ENCODE results near the gene KRT23. TPM values are rescaled to one million over a fixed set of nuclear protein-coding genes. Genes with fewer than 3 reads are reported as not detected.

KRT23 gene
- total and polyA plus RNA-seq, 2 of the 13 experiments (the other 11 are each of a cell fraction or from before 2014, with no cell fraction given), result 24.7 to 51.1 TPM

DNA sequence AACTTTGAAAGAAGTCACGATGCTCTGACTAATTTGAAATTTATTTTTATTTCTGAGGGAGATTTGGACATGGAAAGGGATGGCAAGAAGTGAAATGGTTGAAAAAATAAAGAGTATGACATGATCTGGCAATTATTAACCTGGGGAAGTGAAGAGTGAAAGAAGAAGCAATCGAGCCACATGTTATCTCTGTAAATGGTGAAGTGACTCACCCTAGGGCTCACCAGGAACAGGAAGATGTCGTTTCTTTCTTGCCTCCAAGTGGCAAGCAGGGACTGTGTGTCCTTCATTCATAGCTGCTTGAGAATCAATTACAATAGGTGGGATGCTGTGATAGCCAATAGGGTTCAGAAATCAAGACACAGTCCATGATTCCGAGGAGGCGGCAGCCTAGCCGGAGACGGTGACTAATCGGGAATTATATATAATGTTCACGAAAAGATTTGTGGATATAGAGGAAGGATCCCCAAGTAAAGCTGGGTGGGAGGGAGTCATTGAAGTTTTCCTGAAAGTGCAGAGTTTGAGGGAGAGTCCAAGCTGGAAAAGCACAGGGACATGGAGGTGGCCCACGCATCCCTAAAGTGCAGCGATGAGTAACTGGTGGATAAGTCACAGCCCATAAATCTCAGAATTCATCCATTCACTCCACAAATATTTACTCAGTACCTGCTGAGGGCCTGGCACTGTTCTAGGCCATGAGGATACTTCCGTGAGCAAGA is 34.2 kb downstream of the KRT23 start (continued):
- TF ChIP-seq, protein P1, sequence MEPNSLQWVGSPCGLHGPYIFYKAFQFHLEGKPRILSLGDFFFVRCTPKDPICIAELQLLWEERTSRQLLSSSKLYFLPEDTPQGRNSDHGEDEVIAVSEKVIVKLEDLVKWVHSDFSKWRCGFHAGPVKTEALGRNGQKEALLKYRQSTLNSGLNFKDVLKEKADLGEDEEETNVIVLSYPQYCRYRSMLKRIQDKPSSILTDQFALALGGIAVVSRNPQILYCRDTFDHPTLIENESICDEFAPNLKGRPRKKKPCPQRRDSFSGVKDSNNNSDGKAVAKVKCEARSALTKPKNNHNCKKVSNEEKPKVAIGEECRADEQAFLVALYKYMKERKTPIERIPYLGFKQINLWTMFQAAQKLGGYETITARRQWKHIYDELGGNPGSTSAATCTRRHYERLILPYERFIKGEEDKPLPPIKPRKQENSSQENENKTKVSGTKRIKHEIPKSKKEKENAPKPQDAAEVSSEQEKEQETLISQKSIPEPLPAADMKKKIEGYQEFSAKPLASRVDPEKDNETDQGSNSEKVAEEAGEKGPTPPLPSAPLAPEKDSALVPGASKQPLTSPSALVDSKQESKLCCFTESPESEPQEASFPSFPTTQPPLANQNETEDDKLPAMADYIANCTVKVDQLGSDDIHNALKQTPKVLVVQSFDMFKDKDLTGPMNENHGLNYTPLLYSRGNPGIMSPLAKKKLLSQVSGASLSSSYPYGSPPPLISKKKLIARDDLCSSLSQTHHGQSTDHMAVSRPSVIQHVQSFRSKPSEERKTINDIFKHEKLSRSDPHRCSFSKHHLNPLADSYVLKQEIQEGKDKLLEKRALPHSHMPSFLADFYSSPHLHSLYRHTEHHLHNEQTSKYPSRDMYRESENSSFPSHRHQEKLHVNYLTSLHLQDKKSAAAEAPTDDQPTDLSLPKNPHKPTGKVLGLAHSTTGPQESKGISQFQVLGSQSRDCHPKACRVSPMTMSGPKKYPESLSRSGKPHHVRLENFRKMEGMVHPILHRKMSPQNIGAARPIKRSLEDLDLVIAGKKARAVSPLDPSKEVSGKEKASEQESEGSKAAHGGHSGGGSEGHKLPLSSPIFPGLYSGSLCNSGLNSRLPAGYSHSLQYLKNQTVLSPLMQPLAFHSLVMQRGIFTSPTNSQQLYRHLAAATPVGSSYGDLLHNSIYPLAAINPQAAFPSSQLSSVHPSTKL (CRISPR knock-in tag; IDR thresholded peaks at IDR 0.05), result peak; percentile 58
- TF ChIP-seq ELF1 (CRISPR knock-in tag; IDR thresholded peaks at IDR 0.05) (peak; percentile 13), JARID2 (CRISPR knock-in tag; IDR thresholded peaks at IDR 0.05; ENCODE audit: insufficient replicate concordance) (no peak), NR2F6 (IDR thresholded peaks at IDR 0.05) (no peak), NR2F6 (CRISPR knock-in tag; IDR thresholded peaks at IDR 0.05) (no peak), RBM39 (IDR thresholded peaks at IDR 0.05; ENCODE audit: low read depth, low read length, poor library complexity, severe bottlenecking) (no peak), ZBTB7B (CRISPR knock-in tag; IDR thresholded peaks at IDR 0.05) (no peak), ZNF605 (CRISPR knock-in tag; IDR thresholded peaks at IDR 0.05) (no peak), SAP130 (CRISPR knock-in tag; IDR thresholded peaks at IDR 0.05; ENCODE audit: low read depth) (peak; percentile 39; the same call in 1 of the 2 replicates), GPBP1L1 (CRISPR knock-in tag; IDR thresholded peaks at IDR 0.05) (no peak), NFE2L2 (IDR thresholded peaks at IDR 0.05; ENCODE audit: low read length) (no peak), AGO1 (IDR thresholded peaks at IDR 0.05; ENCODE audit: low read depth, low read length, poor library complexity, severe bottlenecking) (no peak), PRMT3 (CRISPR knock-in tag; IDR thresholded peaks at IDR 0.05; ENCODE audit: borderline replicate concordance, low read depth) (no peak)
- TF ChIP-seq, protein P2, sequence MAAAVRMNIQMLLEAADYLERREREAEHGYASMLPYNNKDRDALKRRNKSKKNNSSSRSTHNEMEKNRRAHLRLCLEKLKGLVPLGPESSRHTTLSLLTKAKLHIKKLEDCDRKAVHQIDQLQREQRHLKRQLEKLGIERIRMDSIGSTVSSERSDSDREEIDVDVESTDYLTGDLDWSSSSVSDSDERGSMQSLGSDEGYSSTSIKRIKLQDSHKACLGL (CRISPR knock-in tag; IDR thresholded peaks at IDR 0.05), result no peak
- TF ChIP-seq, protein P3, sequence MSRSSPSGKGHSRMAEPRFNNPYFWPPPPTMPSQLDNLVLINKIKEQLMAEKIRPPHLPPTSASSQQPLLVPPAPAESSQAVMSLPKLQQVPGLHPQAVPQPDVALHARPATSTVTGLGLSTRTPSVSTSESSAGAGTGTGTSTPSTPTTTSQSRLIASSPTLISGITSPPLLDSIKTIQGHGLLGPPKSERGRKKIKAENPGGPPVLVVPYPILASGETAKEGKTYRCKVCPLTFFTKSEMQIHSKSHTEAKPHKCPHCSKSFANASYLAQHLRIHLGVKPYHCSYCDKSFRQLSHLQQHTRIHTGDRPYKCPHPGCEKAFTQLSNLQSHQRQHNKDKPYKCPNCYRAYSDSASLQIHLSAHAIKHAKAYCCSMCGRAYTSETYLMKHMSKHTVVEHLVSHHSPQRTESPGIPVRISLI (CRISPR knock-in tag; IDR thresholded peaks at IDR 0.05; ENCODE audit: borderline replicate concordance), result peak; percentile 27; the same call in 1 of the 2 replicates
- TF ChIP-seq, protein P4, sequence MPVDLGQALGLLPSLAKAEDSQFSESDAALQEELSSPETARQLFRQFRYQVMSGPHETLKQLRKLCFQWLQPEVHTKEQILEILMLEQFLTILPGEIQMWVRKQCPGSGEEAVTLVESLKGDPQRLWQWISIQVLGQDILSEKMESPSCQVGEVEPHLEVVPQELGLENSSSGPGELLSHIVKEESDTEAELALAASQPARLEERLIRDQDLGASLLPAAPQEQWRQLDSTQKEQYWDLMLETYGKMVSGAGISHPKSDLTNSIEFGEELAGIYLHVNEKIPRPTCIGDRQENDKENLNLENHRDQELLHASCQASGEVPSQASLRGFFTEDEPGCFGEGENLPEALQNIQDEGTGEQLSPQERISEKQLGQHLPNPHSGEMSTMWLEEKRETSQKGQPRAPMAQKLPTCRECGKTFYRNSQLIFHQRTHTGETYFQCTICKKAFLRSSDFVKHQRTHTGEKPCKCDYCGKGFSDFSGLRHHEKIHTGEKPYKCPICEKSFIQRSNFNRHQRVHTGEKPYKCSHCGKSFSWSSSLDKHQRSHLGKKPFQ (CRISPR knock-in tag; IDR thresholded peaks at IDR 0.05; ENCODE audit: insufficient replicate concordance), result no peak
- TF ChIP-seq, protein P5, sequence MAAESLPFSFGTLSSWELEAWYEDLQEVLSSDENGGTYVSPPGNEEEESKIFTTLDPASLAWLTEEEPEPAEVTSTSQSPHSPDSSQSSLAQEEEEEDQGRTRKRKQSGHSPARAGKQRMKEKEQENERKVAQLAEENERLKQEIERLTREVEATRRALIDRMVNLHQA (CRISPR knock-in tag; IDR thresholded peaks at IDR 0.05), result no peak
